Esophagus squamous epithelium (tissue), 5 donors: Measurements from ENCODE around the gene DIS3L2. TPM values are rescaled to one million over a fixed set of nuclear protein-coding genes. Genes with fewer than 3 reads are reported as not detected.

ENCODE experiments used
- DNase-seq: peaks from one replicate; lab custom pipeline; 2025; lab: John Stamatoyannopoulos, UW
- H3K27ac ChIP-seq, 4 donors: fragments of 200-600 bp; sonication (generic); one replicate each; pipeline ENCODE4 v1.5.1; 2016 to 2019; ENCODE audit warnings: mild to moderate bottlenecking in 1 of 4
- H3K27me3 ChIP-seq, 4 donors: fragments of 200-600 bp; sonication (generic); 1 replicate in 3 of 4; 2 replicates in 1 of 4; pipeline versions ENCODE4 v1.5.1 to v1.6.0; 2017 to 2021; ENCODE audit warnings: antibody characterized with exemption in 1 of 4
- H3K36me3 ChIP-seq, 3 donors: fragments of 200-600 bp; sonication (generic); one replicate each; pipeline ENCODE4 v1.5.1; 2016 to 2019
- H3K4me1 ChIP-seq, 3 donors: fragments of 200-600 bp; sonication (generic); one replicate each; pipeline ENCODE4 v1.5.1; 2017 to 2019
- H3K4me3 ChIP-seq, 4 donors: fragments of 200-600 bp; sonication (generic); 1 replicate in 3 of 4; 2 replicates in 1 of 4; pipeline ENCODE4 v1.5.1; 2016 to 2019; ENCODE audit warnings: mild to moderate bottlenecking in 2 of 4, moderate library complexity in 1 of 4
- H3K9me3 ChIP-seq, 3 donors: fragments of 200-600 bp; sonication (generic); one replicate each; pipeline ENCODE4 v1.5.1; 2016 to 2019
- CTCF ChIP-seq, 6 experiments: fragments of 450-650 bp in 4 of 6; fragments of 200-600 bp in 2 of 6; sonication (generic) in 2 of 6; IDR thresholded peaks; one replicate each; pipeline ENCODE4 v1.5.1; 2016 to 2019; ENCODE audit warnings: antibody characterized with exemption in 6 of 6, mild to moderate bottlenecking in 4 of 6, moderate library complexity in 4 of 6
- POLR2A ChIP-seq, 4 donors: fragments of 450-650 bp; IDR thresholded peaks; one replicate each; pipeline ENCODE4 v1.6.1; 2017; ENCODE audit warnings: antibody characterized with exemption in 4 of 4, mild to moderate bottlenecking in 4 of 4, moderate library complexity in 3 of 4
- whole genome bisulfite sequencing, 2 donors: methylation state at CpG; one replicate each; pipeline ENCODE4 v1.1.5; 2018; 5-methylcytosine and 5-hydroxymethylcytosine counted together
- intact Hi-C: fragments of 100-400 bp; cut with DNase I; formaldehyde crosslinking; loops from one replicate; pipeline ENCODE4 v1.15.0; 2022
- total RNA-seq, 4 donors: library from RNA; depleted of rRNA; stranded (reverse); fragments of >200 nt; gene quantifications; one replicate each; pipeline ENCODE4 v1.1.0, GENCODE V29; 2016
- donor health status: DM: yes; HTN: yes; CAD: no.

The DIS3L2 gene
- total RNA-seq, 4 donors from 2014 or later, result 14.5 to 42.8 (median 32.4) TPM

GRCh38 chr2:232038251-232038880 lies 76.9 kb downstream of the DIS3L2 start:
- H3K4me3 ChIP-seq, result no peak overlapping the region
- no peak overlapping the region for H3K27ac ChIP-seq
- no peaks in the 10 kb centered on the region for H3K27me3 ChIP-seq
- H3K4me1 ChIP-seq, result peaks cover 0 to 41% (median 3%) of the 10 kb centered on the region in 3 donors
- intact Hi-C loops, result no loop called here
- DNase-seq, result no peak
- 80 to 83% methylated on average over 1 of the region's 1 CpG for WGBS, 2 donors
- H3K36me3 ChIP-seq, result peaks cover 0 to 32% (median 0%) of the 10 kb centered on the region in 3 donors
- no peak for TF ChIP-seq CTCF (IDR thresholded peaks at IDR 0.05)
- no peak for TF ChIP-seq POLR2A (IDR thresholded peaks at IDR 0.05)
- H3K9me3 ChIP-seq, result peaks cover 0 to 16% (median 4%) of the 10 kb centered on the region in 3 donors

DNA sequence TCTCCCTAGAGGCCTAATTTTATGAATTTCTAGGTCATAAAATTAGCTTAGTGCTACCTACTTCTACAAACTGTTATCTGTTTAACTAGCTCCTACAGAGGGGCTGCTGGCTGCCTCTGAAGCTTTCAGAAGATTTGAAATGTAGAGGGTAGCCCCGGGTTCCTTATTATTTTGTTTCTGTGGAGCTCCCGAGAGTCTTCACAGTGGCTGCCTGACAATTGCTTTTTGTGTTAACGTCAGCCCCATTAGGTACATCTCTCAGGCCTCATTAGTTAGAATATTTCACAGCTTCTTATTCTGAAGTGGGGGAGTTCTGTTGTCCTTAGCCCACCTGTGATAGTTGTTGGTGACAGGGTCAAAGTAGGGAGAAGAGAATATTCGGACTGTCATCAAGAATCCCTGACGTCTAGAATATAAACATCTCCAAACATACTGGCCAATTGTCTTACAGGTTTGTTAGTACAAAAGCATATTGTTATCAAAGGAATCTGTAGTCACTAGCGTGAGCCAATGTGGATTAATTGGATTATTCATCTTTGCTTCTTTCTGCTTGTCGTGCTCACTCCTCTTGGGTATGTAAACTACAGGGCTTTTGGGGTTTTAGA lies 77.5 kb downstream of the DIS3L2 start:
- peaks cover 0 to 32% (median 0%) of the 10 kb centered on the region in 3 donors for H3K36me3 ChIP-seq
- no peak for DNase-seq
- H3K27me3 ChIP-seq, result no peaks in the 10 kb centered on the region
- H3K4me3 ChIP-seq, result no peak overlapping the region
- intact Hi-C loops, result no loop called here
- H3K27ac ChIP-seq, result no peak overlapping the region
- 51 to 57% methylated on average over 7 of the region's 7 CpGs for WGBS, 2 donors
- TF ChIP-seq CTCF (IDR thresholded peaks at IDR 0.05) (no peak), POLR2A (IDR thresholded peaks at IDR 0.05) (no peak)
- H3K9me3 ChIP-seq, result peaks cover 0 to 16% (median 4%) of the 10 kb centered on the region in 3 donors
- peaks cover 0 to 41% (median 3%) of the 10 kb centered on the region in 3 donors for H3K4me1 ChIP-seq

DNA sequence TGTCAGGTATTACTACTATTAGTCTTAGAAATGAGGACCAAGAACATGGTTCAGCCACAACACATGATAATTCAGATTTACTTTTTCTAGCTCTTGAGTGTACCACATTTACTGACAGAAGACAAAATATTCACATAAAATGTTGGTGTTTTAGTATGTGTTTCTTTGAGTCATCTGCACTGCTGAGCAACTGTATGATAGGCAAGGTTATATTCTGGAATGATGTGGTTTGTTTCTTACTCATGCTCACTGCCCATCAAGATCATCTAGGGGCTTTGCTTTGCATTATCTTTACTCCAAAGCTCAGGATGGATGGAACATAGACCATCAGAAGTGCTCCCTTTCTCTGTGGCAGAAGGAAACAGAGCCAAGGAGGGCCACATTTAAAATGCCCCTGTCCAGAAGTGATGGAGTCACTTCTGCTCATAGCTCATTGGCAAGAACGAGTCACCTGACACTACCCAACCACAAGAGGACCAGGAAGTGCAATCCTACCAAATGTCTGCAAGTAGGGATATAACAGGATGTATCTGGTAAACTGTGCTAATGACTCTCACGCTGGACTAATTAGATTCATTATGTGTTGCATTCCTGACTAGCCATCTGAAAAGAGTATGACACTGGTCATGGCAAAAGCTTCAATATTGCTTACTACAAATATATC lies 81.5 kb downstream of the DIS3L2 start:
- no peak for TF ChIP-seq CTCF (IDR thresholded peaks at IDR 0.05)
- no peak for TF ChIP-seq POLR2A (IDR thresholded peaks at IDR 0.05)
- no peak for DNase-seq
- Histone ChIP-seq H3K27me3 (no peaks in the 10 kb centered on the region), H3K27ac (no peak overlapping the region), H3K4me1 (peaks cover 0 to 41% (median 3%) of the 10 kb centered on the region in 3 donors), H3K9me3 (no peaks in the 10 kb centered on the region), H3K36me3 (no peaks in the 10 kb centered on the region), H3K4me3 (no peak overlapping the region)
- WGBS, 2 donors, result 58 to 94% methylated on average over 1 to 2 of the region's 2 CpGs
- intact Hi-C loops, result no loop called here

DNA sequence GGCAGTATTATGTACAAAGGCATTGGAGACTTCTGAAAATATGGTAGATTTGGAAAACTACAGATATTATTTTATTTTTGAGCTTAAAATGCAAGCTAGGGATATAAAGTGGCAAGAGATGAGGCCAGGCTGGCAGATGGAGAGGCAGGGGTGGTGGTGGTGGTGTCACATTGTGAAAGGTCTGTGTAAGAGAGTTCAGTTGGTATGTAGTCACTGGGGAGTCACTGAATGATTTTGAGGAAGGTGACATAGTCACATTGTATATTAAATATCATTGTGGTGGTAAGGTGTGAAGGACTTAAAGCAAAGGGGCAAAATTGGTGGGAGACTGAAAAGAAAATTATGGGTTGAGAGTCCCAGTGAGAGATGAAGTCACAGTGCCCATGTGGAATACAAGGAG lies 82.5 kb downstream of the DIS3L2 start:
- DNase-seq, result no peak
- TF ChIP-seq POLR2A (IDR thresholded peaks at IDR 0.05) (no peak), CTCF (IDR thresholded peaks at IDR 0.05) (no peak)
- no peaks in the 10 kb centered on the region for H3K27me3 ChIP-seq
- peaks cover 0 to 33% (median 3%) of the 10 kb centered on the region in 3 donors for H3K4me1 ChIP-seq
- no peak overlapping the region for H3K27ac ChIP-seq
- no peaks in the 10 kb centered on the region for H3K9me3 ChIP-seq
- intact Hi-C loops, result no loop called here
- H3K36me3 ChIP-seq, result no peaks in the 10 kb centered on the region
- no peak overlapping the region for H3K4me3 ChIP-seq

- intact Hi-C loops, result no loop called here
- no peak for TF ChIP-seq POLR2A (IDR thresholded peaks at IDR 0.05)
- TF ChIP-seq CTCF (IDR thresholded peaks at IDR 0.05), result no peak
Observed at GRCh38 chr2:232049350-232049749, 87.8 kb downstream of the DIS3L2 start.

More at GRCh38 chr2:232049350-232049749, 87.8 kb downstream of the DIS3L2 start:
- no peak for DNase-seq
- H3K27me3 ChIP-seq, result no peaks in the 10 kb centered on the region
- H3K4me3 ChIP-seq, result no peak overlapping the region
- no peaks in the 10 kb centered on the region for H3K9me3 ChIP-seq
- 88 to 95% methylated on average over 4 of the region's 4 CpGs for WGBS, 2 donors
- no peaks in the 10 kb centered on the region for H3K36me3 ChIP-seq
- H3K27ac ChIP-seq, result no peak overlapping the region
- H3K4me1 ChIP-seq, result no peaks in the 10 kb centered on the region
